HCT116 (cell line): ENCODE data around the gene CACNA1C. TPM values are rescaled to one million over a fixed set of nuclear protein-coding genes. Genes with fewer than 3 reads are reported as not detected.

Experiments
- ATAC-seq: fragments of 200-7000 bp; cut with Tn5 transposase; 2 replicates; pipeline ENCODE4 v1.9.1; 2020; ENCODE audit warnings: mild to moderate bottlenecking, moderate library complexity
- BruUV-seq: library from RNA; stranded (reverse); fragments of 400-500 nt; replicated peaks from 2 replicates; lab custom pipeline; 2021; lab: Mats Ljungman, UMichigan
- CTCF ChIA-PET: fragments of 300-600 bp; sonication (Branson Sonifier 250); formaldehyde crosslinking; loops from one replicate; lab custom pipeline; 2021; ENCODE audit warnings: antibody characterized with exemption; lab: Charles Lee
- POLR2A ChIA-PET: fragments of 300-600, 350-600 bp; sonication (Branson Sonifier 250); formaldehyde crosslinking; loops from one replicate; lab custom pipeline; 2021; ENCODE audit warnings: antibody characterized with exemption; lab: Charles Lee
- RAD21 ChIA-PET, 2 experiments: fragments of 300-600 bp; sonication (Branson Sonifier 250); formaldehyde crosslinking; loops; one replicate each; lab custom pipeline; 2023; ENCODE audit warnings: low total read pairs in 2 of 2; ENCODE audit not compliant: uncharacterized antibody in 2 of 2, unreplicated experiment in 2 of 2, low non-redundant PET in 1 of 2; lab: Charles Lee
- DNase-seq: peaks from one replicate; pipeline ENCODE4 v3.0.0-alpha.2; 2010; ENCODE audit warnings: low read depth, low spot score
- H2AFZ ChIP-seq: fragments of 200-600 bp; shearing (Covaris generic), sonication (generic); 2 replicates; pipeline ENCODE4 v1.6.1; 2017; ENCODE audit warnings: low read depth, mixed run types, mixed read lengths, antibody characterized with exemption, low read length; ENCODE audit not compliant: poor library complexity, severe bottlenecking
- H3K27ac ChIP-seq: 2 replicates; pipeline ENCODE4 v1.5.1; 2012; ENCODE audit warnings: low read depth, low read length
- H3K27me3 ChIP-seq: fragments of 200-600 bp; sonication (generic); 2 replicates; pipeline ENCODE4 v1.6.1; 2016; ENCODE audit warnings: mixed run types, low read length, mixed read lengths; ENCODE audit not compliant: insufficient read depth
- H3K36me3 ChIP-seq, 2 experiments: fragments of 200-500 bp in 1 of 2; fragments of 200-600 bp in 1 of 2; sonication (Bioruptor generic) in 1 of 2; sonication (generic) in 1 of 2; 2 replicates each; pipeline versions ENCODE4 v1.5.1 to v1.6.1; 2014 to 2016; ENCODE audit warnings: low read length in 2 of 2, inconsistent platforms in 1 of 2, mixed read lengths in 1 of 2, mixed run types in 1 of 2; ENCODE audit not compliant: insufficient read depth in 2 of 2, control insufficient read depth in 1 of 2
- H3K4me1 ChIP-seq, 2 experiments: fragments of 200-600 bp in 1 of 2; sonication (generic) in 1 of 2; 2 replicates each; pipeline versions ENCODE4 v1.5.1 to v1.6.1; 2012 to 2017; ENCODE audit warnings: low read length in 2 of 2, inconsistent platforms in 1 of 2, mild to moderate bottlenecking in 1 of 2, mixed read lengths in 1 of 2, mixed run types in 1 of 2, moderate library complexity in 1 of 2; ENCODE audit not compliant: insufficient read depth in 2 of 2, control insufficient read depth in 1 of 2
- H3K4me2 ChIP-seq: fragments of 200-600 bp; sonication (generic); 2 replicates; pipeline ENCODE4 v1.6.1; 2017; ENCODE audit warnings: mixed run types, low read length, mixed read lengths
- H3K4me3 ChIP-seq, 2 experiments: fragments of 200-600 bp in 1 of 2; sonication (generic) in 1 of 2; replicated peaks in 1 of 2; 2 replicates each; pipeline ENCODE4 v1.5.1; 2011 to 2016; ENCODE audit warnings: low read length in 2 of 2, control low read depth in 1 of 2, low read depth in 1 of 2, mild to moderate bottlenecking in 1 of 2, mixed read lengths in 1 of 2, mixed run types in 1 of 2
- H3K79me2 ChIP-seq: fragments of 200-600 bp; sonication (generic); 2 replicates; pipeline ENCODE4 v1.6.1; 2017; ENCODE audit warnings: mild to moderate bottlenecking, mixed run types, low read length, moderate library complexity, mixed read lengths; ENCODE audit not compliant: insufficient read depth
- H3K9ac ChIP-seq: fragments of 200-600 bp; sonication (generic); 2 replicates; pipeline ENCODE4 v1.6.1; 2016; ENCODE audit warnings: low read length, mixed read lengths
- H3K9me2 ChIP-seq: fragments of 200-600 bp; sonication (generic), shearing (Covaris generic); 2 replicates; pipeline ENCODE4 v1.6.1; 2017; ENCODE audit warnings: mixed run types, mild to moderate bottlenecking, moderate library complexity; ENCODE audit not compliant: insufficient read depth
- H3K9me3 ChIP-seq, 2 experiments: fragments of 200-500 bp in 1 of 2; fragments of 200-600 bp in 1 of 2; sonication (Bioruptor generic) in 1 of 2; sonication (generic) in 1 of 2; 2 replicates each; pipeline ENCODE4 v1.6.1; 2014 to 2017; ENCODE audit warnings: low read length in 2 of 2, mixed read lengths in 2 of 2, inconsistent platforms in 1 of 2, low read depth in 1 of 2, mild to moderate bottlenecking in 1 of 2, mixed run types in 1 of 2, moderate library complexity in 1 of 2; ENCODE audit not compliant: control insufficient read depth in 1 of 2, insufficient read depth in 1 of 2
- H4K20me1 ChIP-seq: fragments of 200-600 bp; sonication (generic), shearing (Covaris generic); 2 replicates; pipeline ENCODE4 v1.6.1; 2017; ENCODE audit warnings: mixed run types, mild to moderate bottlenecking, moderate library complexity; ENCODE audit not compliant: insufficient read depth
- CBX3 ChIP-seq: IDR thresholded peaks from 2 replicates; pipeline ENCODE4 v1.6.1; 2012; ENCODE audit warnings: low read depth
- EGR1 ChIP-seq: IDR thresholded peaks from 2 replicates; pipeline ENCODE4 v1.6.1; 2012; ENCODE audit warnings: low read depth
- ELF1 ChIP-seq: IDR thresholded peaks from 2 replicates; pipeline ENCODE4 v1.6.1; 2012; ENCODE audit warnings: low read depth, borderline replicate concordance
- EZH2phosphoT487 ChIP-seq: fragments of 200-600 bp; IDR thresholded peaks from 2 replicates; pipeline ENCODE4 v1.6.1; 2018; ENCODE audit warnings: antibody characterized with exemption, borderline replicate concordance
- FOSL1 ChIP-seq: IDR thresholded peaks from 2 replicates; pipeline ENCODE4 v1.6.1; 2012; ENCODE audit warnings: low read depth
- JUND ChIP-seq: IDR thresholded peaks from 2 replicates; pipeline ENCODE4 v1.6.1; 2012
- POLR2A ChIP-seq: IDR thresholded peaks from 2 replicates; pipeline ENCODE4 v1.7.0; 2011; ENCODE audit warnings: borderline replicate concordance; ENCODE audit not compliant: insufficient read depth, insufficient read length; ENCODE audit errors: extremely low read depth
- POLR2AphosphoS5 ChIP-seq: IDR thresholded peaks from 2 replicates; pipeline ENCODE4 v1.6.1; 2011; ENCODE audit warnings: mild to moderate bottlenecking, low read depth, low read length, moderate library complexity
- RAD21 ChIP-seq: IDR thresholded peaks from 2 replicates; pipeline ENCODE4 v1.6.1; 2012; ENCODE audit warnings: low read depth, mild to moderate bottlenecking
- SIN3A ChIP-seq: IDR thresholded peaks from 2 replicates; pipeline ENCODE4 v1.6.1; 2012; ENCODE audit warnings: low read depth
- SP1 ChIP-seq: IDR thresholded peaks from 2 replicates; pipeline ENCODE4 v1.6.1; 2012; ENCODE audit warnings: low read depth
- YY1 ChIP-seq: IDR thresholded peaks from 2 replicates; pipeline ENCODE4 v1.6.1; 2011; ENCODE audit warnings: low read length, low read depth, moderate library complexity, mild to moderate bottlenecking; ENCODE audit not compliant: insufficient replicate concordance; ENCODE audit errors: extremely low read depth
- ZBTB33 ChIP-seq: IDR thresholded peaks from 2 replicates; pipeline ENCODE4 v1.6.1; 2011; ENCODE audit warnings: mild to moderate bottlenecking, low read length, moderate library complexity; ENCODE audit not compliant: insufficient replicate concordance; ENCODE audit errors: extremely low read depth
- ZFX ChIP-seq: fragments of 450-650 bp; IDR thresholded peaks from 2 replicates; pipeline ENCODE4 v1.6.1; 2017
- ZNF274 ChIP-seq: fragments of 200-500 bp; sonication (Bioruptor generic); IDR thresholded peaks from 2 replicates; pipeline ENCODE4 v1.6.1; 2014; ENCODE audit warnings: mild to moderate bottlenecking, low read depth, low read length, inconsistent platforms
- intact Hi-C: fragments of 100-400 bp; cut with micrococcal nuclease; formaldehyde crosslinking; loops from 2 replicates; pipeline ENCODE4 v1.10.0; 2022
- total RNA-seq: library from RNA; stranded (reverse); gene quantifications from one replicate; pipeline ENCODE4 v1.2.1, GENCODE V29; 2021; ENCODE audit not compliant: unreplicated experiment
- TF ChIP-seq, protein P1 (sequence below), 3 experiments: fragments of 200-600 bp in 1 of 3; sonication (generic) in 1 of 3; IDR thresholded peaks in 2 of 3; conservative IDR thresholded peaks in 1 of 3; 2 replicates each; pipeline ENCODE4 v1.5.1; 2012 to 2017; ENCODE audit warnings: low read depth in 2 of 3, low read length in 2 of 3, antibody characterized with exemption in 1 of 3, borderline replicate concordance in 1 of 3, control low read depth in 1 of 3, mild to moderate bottlenecking in 1 of 3, mixed read lengths in 1 of 3, mixed run types in 1 of 3, moderate library complexity in 1 of 3; ENCODE audit not compliant: insufficient read depth in 1 of 3
- TF ChIP-seq, protein P2 (sequence below): IDR thresholded peaks from 2 replicates; pipeline ENCODE4 v1.6.1; 2012
- TF ChIP-seq, protein P3 (sequence below): IDR thresholded peaks from 2 replicates; pipeline ENCODE4 v1.6.1; 2012

The CACNA1C gene
- total RNA-seq, 1 experiment from 2014 or later: 0.05 TPM

- TF ChIP-seq ZBTB33: no peak
Measured at GRCh38 chr12:2035431-2036055, 17.2 kb upstream of the CACNA1C start (continued).

- Histone ChIP-seq H3K27me3 (peaks cover 35% of the 10 kb centered on the region; the same call in 1 of the 2 replicates), H3K9ac (no peak overlapping the region), H3K79me2 (no peaks in the 10 kb centered on the region), H3K4me1 (peaks cover 5 to 11% of the 10 kb centered on the region in 2 experiments), H3K9me2 (no peaks in the 10 kb centered on the region), H2AFZ (no peak overlapping the region), H3K4me2 (no peak overlapping the region), H3K36me3 (no peaks in the 10 kb centered on the region), H3K4me3 (no peak overlapping the region), H4K20me1 (no peaks in the 10 kb centered on the region), H3K9me3 (no peaks in the 10 kb centered on the region), H3K27ac (no peak overlapping the region)
- POLR2A ChIA-PET: no interaction called here
- CTCF ChIA-PET: no interaction called here
- intact Hi-C loops: loop anchor here (5.0 kb wide), 1 partner anchor 387 kb away; no protein-coding TSS in a partner anchor
- DNase-seq (no peak), ATAC-seq (no peak)
- no peak for TF ChIP-seq JUND
- TF ChIP-seq EZH2phosphoT487: no peak
- TF ChIP-seq, protein P1, sequence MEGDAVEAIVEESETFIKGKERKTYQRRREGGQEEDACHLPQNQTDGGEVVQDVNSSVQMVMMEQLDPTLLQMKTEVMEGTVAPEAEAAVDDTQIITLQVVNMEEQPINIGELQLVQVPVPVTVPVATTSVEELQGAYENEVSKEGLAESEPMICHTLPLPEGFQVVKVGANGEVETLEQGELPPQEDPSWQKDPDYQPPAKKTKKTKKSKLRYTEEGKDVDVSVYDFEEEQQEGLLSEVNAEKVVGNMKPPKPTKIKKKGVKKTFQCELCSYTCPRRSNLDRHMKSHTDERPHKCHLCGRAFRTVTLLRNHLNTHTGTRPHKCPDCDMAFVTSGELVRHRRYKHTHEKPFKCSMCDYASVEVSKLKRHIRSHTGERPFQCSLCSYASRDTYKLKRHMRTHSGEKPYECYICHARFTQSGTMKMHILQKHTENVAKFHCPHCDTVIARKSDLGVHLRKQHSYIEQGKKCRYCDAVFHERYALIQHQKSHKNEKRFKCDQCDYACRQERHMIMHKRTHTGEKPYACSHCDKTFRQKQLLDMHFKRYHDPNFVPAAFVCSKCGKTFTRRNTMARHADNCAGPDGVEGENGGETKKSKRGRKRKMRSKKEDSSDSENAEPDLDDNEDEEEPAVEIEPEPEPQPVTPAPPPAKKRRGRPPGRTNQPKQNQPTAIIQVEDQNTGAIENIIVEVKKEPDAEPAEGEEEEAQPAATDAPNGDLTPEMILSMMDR (IDR thresholded peaks at IDR 0.05 in 2 of 3, conservative IDR thresholded peaks at IDR 0.05 in 1 of 3; ENCODE audit: borderline replicate concordance in 1 of 3, insufficient read depth in 1 of 3, low read depth in 2 of 3, low read length in 2 of 3): no peak
- TF ChIP-seq, protein P2, sequence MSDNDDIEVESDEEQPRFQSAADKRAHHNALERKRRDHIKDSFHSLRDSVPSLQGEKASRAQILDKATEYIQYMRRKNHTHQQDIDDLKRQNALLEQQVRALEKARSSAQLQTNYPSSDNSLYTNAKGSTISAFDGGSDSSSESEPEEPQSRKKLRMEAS: no peak
- TF ChIP-seq, protein P3, sequence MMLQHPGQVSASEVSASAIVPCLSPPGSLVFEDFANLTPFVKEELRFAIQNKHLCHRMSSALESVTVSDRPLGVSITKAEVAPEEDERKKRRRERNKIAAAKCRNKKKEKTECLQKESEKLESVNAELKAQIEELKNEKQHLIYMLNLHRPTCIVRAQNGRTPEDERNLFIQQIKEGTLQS: no peak
- TF ChIP-seq ELF1: no peak
- TF ChIP-seq ZFX: no peak
- TF ChIP-seq CBX3: no peak
- no peak for TF ChIP-seq POLR2A
- TF ChIP-seq FOSL1: no peak
- no peak for TF ChIP-seq ZBTB33
- no peak for TF ChIP-seq ZNF274
- no peak for TF ChIP-seq RAD21
- TF ChIP-seq SIN3A: no peak
- no peak for TF ChIP-seq POLR2AphosphoS5
- no peak for TF ChIP-seq EGR1
- TF ChIP-seq SP1: no peak
- no peak for TF ChIP-seq YY1
- BruUV-seq: no TSS peak
- RAD21 ChIA-PET: no interaction called here
Measured at GRCh38 chr12:2039034-2039433, 13.8 kb upstream of the CACNA1C start.
